Skeletal muscle cell (primary cell): ENCODE results near the gene CD33.

Experiments used
- DNase-seq: peaks from one replicate; pipeline ENCODE4 v3.0.0-alpha.2; 2010; ENCODE audit warnings: low read depth
- H3K4me3 ChIP-seq: 2 replicates; pipeline ENCODE4 v1.5.1; 2011; ENCODE audit warnings: low read depth, mild to moderate bottlenecking, control low read depth, low read length, moderate library complexity

The CD33 gene

DNA sequence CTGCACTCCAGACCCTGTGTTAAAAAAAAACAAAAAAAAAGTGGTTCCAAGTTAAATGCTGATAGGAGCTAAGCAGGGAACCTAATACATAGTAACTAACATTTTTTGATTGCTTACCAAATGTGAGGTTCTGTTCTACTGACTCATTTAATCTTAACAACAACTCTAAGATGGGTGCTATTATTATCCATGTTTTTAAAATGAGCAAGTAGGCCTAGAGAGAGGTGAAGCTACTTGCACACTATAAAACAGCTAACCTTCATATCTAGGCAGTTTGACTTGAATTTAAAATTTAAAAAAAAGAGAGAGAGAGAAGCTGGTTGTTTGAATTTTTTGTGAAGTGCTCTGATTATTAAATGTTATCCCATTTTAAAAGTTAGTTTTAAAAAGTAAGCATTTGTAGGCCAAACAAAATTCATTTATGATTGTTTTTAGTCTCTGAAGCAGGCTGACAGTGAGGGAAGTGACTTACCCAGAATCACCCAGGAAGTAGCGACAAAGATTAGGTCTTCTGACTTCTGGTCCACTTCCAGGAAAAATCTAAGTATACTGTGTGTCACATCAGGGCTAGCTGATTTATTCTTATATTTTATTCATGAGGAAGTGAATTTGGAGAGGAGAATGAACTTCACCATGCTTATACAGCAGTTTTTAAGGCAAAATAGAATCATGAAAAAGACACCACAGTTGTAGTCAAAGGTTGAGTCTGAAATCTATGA is 28.4 kb downstream of the CD33 start:
- no peak for DNase-seq
- no peak overlapping the region for H3K4me3 ChIP-seq

GRCh38 chr19:51256155-51256625 is 31.3 kb downstream of the CD33 start:
- no peak overlapping the region for H3K4me3 ChIP-seq
- no peak for DNase-seq

DNA sequence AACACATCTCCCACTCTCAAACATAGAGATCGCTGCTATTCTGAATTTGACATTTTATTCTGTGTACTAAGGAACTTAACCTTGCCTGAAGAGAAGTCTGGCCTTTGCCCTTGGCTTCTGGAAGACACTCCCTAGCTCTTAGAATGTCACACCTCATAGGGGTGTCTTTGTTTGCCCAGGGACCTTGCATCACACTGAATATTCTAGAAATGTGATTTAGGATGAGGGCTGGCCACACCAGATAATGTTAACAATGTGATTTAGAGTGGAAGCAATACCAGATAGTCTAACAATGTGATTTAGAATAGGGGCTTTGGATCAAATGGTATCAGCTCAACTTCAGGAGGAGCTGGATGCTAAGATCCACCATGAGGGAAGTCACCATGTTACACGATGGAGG is 32.6 kb downstream of the CD33 start:
- DNase-seq, result no peak
- H3K4me3 ChIP-seq, result no peak overlapping the region

- no peak overlapping the region for H3K4me3 ChIP-seq
- DNase-seq, result no peak
Measured at GRCh38 chr19:51258165-51259160, 33.6 kb downstream of the CD33 start.

DNA sequence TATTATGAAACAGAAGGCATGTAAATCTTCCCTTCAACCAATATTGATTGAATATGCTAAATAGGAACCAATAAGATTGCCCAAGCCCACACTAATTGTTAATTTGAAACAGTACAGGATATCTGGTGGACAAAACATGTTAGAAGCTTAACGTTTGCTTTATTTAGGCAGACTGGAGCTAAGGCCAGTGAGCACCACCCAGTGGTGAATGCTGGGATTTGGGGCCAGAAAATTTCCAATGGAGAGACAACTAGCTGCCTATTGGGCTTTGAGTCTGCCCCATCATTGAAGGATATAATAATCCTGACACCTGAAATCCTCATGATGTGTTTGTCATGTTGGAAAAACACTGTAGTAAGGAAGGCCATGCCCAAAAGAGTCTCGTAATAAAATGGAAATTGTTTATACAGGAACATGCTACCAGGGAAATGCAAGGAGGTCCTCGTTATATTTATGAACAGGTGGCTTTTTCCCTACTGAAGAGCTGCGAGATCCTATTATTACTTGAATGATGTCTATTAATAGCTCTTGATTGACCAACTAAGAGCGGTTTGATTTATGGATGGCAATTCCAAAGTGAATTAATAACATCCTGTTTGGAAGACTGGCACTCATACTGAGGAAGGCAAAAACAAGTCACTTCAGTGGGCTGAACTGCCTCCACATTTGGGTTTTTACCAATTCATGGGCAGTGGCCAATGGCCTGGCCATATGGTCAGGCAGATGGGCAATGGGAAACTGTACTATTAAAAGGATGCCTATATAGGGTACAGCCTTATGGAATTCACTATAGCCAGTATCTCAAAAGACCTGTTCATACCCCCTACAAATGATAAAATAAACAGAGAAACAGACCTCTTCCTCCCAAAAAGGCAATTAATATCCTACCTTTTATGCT is 34.7 kb downstream of the CD33 start:
- no peak for DNase-seq
- H3K4me3 ChIP-seq, result no peak overlapping the region

- no peak overlapping the region for H3K4me3 ChIP-seq
- no peak for DNase-seq
Measured at GRCh38 chr19:51263808-51264207, 38.9 kb downstream of the CD33 start.

DNA sequence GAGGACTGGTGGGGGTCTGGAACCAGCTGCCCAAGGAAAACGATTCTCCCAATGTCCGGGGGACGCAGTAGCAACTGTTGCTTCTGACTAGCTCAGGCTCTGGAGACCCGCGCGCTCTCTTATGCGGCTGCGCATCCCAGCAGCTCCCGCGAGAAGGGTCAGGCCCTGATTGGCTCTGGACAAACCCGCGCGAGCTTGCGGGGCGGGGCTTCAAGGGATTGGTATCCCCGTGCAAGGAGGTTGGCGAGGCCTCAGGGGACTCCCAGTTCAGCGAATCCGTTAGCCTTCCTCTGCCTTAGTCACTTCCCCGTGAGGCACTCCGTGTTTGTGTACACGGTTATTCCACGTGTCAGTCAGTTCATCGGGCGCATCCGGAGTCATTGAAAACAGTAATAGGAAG is 46.2 kb downstream of the CD33 start:
- H3K4me3 ChIP-seq, result no peak overlapping the region
- no peak for DNase-seq

- H3K4me3 ChIP-seq, result no peak overlapping the region
- no peak for DNase-seq
Measured at GRCh38 chr19:51272183-51272810, 47.4 kb downstream of the CD33 start.

- no peak overlapping the region for H3K4me3 ChIP-seq
- DNase-seq, result no peak
Measured at GRCh38 chr19:51274049-51274770, 49.3 kb downstream of the CD33 start.

DNA sequence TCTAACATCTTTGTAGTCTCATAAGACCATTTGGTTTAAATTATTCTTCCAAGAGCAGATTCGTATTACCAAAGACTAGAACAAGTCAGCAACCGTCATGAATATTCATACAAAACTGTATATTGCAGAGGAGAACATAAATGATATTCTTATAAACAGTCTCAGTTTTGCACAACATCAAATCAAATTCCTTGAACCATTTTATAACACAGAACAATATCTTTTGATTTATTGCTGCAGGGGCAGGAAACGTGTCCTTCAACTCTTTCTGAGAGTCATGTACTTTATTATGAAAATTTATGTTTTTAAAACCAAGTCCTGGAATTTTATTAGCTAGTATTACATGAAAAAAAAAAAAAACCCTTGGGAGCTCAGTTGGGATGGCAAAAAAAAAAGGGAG is 52.2 kb downstream of the CD33 start:
- no peak for DNase-seq
- H3K4me3 ChIP-seq, result no peak overlapping the region

- DNase-seq, result no peak
- H3K4me3 ChIP-seq, result no peak overlapping the region
Measured at GRCh38 chr19:51282335-51282734, 57.5 kb downstream of the CD33 start.

- no peak for DNase-seq
- no peak overlapping the region for H3K4me3 ChIP-seq
Measured at GRCh38 chr19:51285682-51286081, 60.8 kb downstream of the CD33 start.
